ENCODE results near the gene ZNF334. TPM values are rescaled to one million over a fixed set of nuclear protein-coding genes. Genes with fewer than 3 reads are reported as not detected.

The ZNF334 gene
- total RNA-seq, 1 experiment from 2014 or later: 19.5 TPM

DNA sequence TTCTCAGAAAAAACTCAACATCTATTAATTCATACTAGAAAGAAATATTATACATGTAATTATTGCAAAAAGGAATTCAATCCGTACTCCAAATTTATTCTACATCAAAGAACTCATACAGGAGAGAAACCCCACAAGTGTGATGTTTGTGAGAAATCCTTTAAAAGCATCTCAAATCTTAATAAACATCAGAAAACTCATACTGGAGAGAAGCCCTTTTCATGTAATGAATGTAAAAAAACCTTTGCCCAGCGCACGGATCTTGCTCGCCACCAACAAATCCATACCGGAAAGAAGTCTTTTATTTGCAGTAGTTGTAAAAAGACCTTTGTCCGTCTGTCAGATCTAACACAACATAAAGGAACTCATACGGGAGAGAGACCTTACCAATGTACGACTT, 22.0 kb downstream of the ZNF334 start:
- Mint-ChIP-seq H3K9me3 (no peaks in the 10 kb centered on the region; a peak in 1 of 5 replicates), H3K4me3 (no peak overlapping the region), H3K27ac (no peak overlapping the region), H3K36me3 (ENCODE audit: insufficient read depth in 1 of 3, low read depth in 3 of 3) (peaks cover 2 to 5% (median 4%) of the 10 kb centered on the region in 3 experiments; a peak in 4 of 7 replicates), H3K4me1 (0 out of 4 replicates have a peak, but pooled peaks cover 0 to 3% of the 10 kb centered on the region in 2 experiments), H3K27me3 (ENCODE audit: low read depth) (no peaks in the 10 kb centered on the region)
- Histone ChIP-seq H2AFZ (ENCODE audit: low read length) (no peak overlapping the region), H3K4me1 (ENCODE audit: insufficient read depth, low read length) (no peaks in the 10 kb centered on the region), H3K56ac (ENCODE audit: insufficient read length, low read depth, low read length) (no peak overlapping the region), H2BK20ac (ENCODE audit: low read depth, low read length, poor library complexity, severe bottlenecking) (no peak overlapping the region), H3K79me2 (ENCODE audit: insufficient read depth, low read length) (no peaks in the 10 kb centered on the region), H4K91ac (ENCODE audit: insufficient read length, low read depth, low read length) (no peak overlapping the region), H4K5ac (ENCODE audit: insufficient read length, low read depth, low read length) (no peak overlapping the region), H2BK120ac (ENCODE audit: low read depth, low read length, poor library complexity, severe bottlenecking) (no peak overlapping the region), H2BK5ac (ENCODE audit: insufficient read length, low read length) (no peak overlapping the region), H2AK5ac (ENCODE audit: insufficient read length, low read length) (no peak overlapping the region), H3K4me2 (ENCODE audit: insufficient read depth, insufficient read length, low read length) (no peak overlapping the region), H3T11ph (ENCODE audit: low read length) (no peak overlapping the region), H3K9me3 (ENCODE audit: control insufficient read depth, low read depth, low read length) (no peaks in the 10 kb centered on the region), H4K20me1 (ENCODE audit: control insufficient read depth, insufficient read depth, insufficient read length) (no peaks in the 10 kb centered on the region), H3K4ac (ENCODE audit: low read depth, low read length) (no peak overlapping the region), H2BK15ac (ENCODE audit: low read depth, low read length) (no peak overlapping the region), H2BK12ac (ENCODE audit: insufficient read length, low read depth, low read length) (no peak overlapping the region), H3K27me3 (ENCODE audit: insufficient read depth, low read length) (no peaks in the 10 kb centered on the region), H3K18ac (ENCODE audit: insufficient read length, low read depth, low read length) (no peak overlapping the region), H3K23ac (ENCODE audit: insufficient read length, low read depth, low read length) (no peak overlapping the region), H3K14ac (ENCODE audit: insufficient read depth, low read length) (no peak overlapping the region), H3K9ac (ENCODE audit: extremely low read depth, insufficient read length, low read length) (no peak overlapping the region), H3K79me1 (ENCODE audit: insufficient read depth, low read depth, low read length, poor library complexity, severe bottlenecking) (no peaks in the 10 kb centered on the region), H3K23me2 (ENCODE audit: insufficient read length, low read depth, low read length, poor library complexity, severe bottlenecking) (no peaks in the 10 kb centered on the region), H4K8ac (replicated peaks; ENCODE audit: insufficient read length, low read depth, low read length) (no peak overlapping the region), H3K27ac (ENCODE audit: insufficient read length, low read depth, low read length) (no peak overlapping the region)
- no CpG with 5 or more reads among the region's 8 CpGs for WGBS (ENCODE audit: extremely low coverage, insufficient read length, low lambda C conversion rate)
- DNase-seq: no peak
- TF ChIP-seq, protein P1, sequence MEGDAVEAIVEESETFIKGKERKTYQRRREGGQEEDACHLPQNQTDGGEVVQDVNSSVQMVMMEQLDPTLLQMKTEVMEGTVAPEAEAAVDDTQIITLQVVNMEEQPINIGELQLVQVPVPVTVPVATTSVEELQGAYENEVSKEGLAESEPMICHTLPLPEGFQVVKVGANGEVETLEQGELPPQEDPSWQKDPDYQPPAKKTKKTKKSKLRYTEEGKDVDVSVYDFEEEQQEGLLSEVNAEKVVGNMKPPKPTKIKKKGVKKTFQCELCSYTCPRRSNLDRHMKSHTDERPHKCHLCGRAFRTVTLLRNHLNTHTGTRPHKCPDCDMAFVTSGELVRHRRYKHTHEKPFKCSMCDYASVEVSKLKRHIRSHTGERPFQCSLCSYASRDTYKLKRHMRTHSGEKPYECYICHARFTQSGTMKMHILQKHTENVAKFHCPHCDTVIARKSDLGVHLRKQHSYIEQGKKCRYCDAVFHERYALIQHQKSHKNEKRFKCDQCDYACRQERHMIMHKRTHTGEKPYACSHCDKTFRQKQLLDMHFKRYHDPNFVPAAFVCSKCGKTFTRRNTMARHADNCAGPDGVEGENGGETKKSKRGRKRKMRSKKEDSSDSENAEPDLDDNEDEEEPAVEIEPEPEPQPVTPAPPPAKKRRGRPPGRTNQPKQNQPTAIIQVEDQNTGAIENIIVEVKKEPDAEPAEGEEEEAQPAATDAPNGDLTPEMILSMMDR (conservative IDR thresholded peaks at IDR 0.05): no peak

All from H9 (cell line).